GM11168 (cell line): ENCODE data around the gene PDE4B.
"Not testable (repeated sequence)": the region's sequence is repeated elsewhere in the genome, so short reads cannot be mapped to it uniquely, and the experiment has no call there.

ENCODE experiments used
- in situ Hi-C: fragments of 300-500 bp; cut with MboI; formaldehyde crosslinking; loops from one replicate; pipeline ENCODE4 v1.12.0; 2022; ENCODE audit warnings: low sequenced_read_pairs; ENCODE audit not compliant: unreplicated experiment

Gene PDE4B

DNA sequence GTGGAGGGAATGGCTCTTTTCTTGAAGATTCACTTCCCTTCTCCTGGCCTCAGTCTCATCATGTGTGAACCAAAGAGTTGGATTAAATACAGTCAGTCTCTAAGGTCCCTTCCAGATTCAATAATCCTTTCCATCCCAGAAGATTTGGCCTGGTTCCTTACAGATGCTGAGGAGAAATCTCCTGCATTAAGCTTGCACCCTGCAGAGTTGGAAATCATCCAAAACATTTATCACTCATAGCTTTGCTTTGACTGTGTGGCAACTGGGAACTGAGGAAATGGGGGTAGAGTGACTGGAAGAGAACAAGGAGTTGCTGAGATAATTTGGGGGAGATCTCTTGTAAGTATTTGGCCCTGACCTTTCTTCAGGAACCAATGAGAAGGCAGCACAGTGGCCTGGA lies 520.7 kb downstream of the PDE4B start:
- in situ Hi-C loops: no loop called here

DNA sequence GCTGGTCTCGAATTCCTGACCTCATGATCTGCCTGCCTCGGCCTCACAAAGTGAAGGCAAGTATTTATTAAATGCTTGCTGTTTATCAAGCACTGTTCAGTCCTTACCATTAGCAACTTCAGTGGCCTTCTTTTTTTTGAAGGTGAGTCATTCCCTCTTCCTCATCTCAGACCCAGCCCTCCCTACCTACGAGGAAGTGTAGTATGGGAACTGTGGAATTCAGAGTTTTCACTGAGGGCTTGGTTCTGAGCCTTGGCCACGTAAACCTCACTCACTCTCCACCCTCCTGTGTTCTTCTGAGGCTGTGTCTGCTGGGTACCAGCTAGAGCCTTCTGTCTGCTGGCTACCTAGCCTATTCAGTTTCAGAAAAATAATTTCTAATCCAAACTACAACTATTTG lies 523.0 kb downstream of the PDE4B start:
- in situ Hi-C loops: no loop called here

DNA sequence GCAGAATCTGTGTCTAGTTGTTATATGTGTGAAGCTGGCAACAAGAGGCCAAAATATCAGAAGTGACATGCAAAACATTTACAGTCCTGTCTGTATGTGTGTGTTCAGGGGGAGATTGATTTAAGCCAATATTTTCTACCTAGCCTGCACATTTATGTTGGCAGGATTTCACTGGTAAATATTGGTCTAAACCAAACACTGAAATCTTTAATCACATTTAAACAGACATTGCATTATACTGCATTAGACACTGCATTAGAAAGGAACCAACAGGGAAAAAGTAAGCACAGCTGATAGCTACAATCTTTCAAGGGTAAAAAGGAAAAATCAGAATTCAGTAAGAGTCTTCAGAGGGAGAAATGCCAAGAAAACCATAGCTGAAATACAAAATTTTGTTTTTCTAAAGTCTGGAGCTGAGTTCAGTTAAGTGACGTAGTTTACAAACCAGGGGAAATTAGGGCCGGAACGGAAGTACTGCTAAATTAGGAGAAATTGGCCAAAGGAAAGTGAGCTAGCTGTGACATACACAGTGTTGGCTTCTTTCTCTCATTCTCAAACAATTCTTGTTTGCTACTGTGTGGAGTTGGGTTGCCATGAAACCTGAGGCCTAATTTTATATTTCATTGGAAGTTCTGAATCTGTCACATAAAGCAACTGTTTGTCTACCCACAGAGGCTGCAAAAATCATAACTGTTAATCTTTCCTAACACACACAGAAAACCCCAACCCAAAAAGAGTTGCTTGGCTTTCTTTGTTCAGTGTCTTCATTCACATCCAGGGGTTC lies 524.0 kb downstream of the PDE4B start:
- in situ Hi-C loops: no loop called here

DNA sequence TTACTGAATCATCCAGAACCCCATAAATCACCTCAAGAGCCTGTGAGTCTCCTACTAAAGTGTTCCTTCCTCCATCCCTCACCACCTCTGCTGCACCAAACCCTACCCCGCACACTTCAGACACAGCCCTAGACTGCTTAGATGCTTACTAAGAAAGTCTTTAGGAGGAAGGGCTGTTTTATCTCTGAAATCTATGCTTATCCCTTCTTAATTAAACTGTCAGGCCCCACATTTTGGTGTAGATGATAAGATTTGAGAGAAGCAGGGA lies 524.5 kb downstream of the PDE4B start:
- in situ Hi-C loops: no loop called here

DNA sequence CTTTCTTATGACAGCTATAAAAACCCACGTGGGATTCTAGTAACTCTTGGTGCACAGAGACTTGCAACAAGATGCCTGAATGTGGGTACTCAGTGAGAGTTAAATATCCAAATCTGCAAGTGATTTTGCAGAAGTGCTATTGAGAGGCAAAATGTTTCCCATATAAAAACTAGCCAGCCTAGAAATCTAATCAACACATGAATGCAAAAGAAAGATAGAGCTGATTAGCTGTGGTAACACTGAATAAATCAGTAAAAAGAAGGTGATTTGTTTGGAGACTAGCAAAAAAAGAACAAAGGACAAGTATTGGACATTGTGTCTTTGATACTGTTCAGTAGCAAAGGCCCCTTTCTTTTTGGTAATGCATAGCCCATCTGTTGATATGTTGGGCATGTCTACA lies 527.5 kb downstream of the PDE4B start:
- in situ Hi-C loops: no loop called here

DNA sequence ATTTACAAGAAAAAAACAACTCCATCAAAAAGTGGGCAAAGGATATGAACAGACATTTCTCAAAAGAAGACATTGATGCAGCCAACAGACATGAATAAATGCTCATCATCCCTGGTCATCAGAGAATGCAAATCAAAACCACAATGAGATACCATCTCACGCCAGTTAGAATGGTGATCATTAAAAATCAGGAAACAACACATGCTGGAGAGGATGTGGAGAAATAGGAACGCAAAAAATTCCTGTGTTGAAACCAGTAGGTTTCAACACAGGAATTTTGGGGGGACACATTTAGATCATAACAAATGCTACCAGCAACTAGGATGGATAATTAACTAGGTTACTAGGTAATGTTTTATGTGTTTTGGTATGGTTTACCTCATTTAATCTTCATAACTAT lies 529.8 kb downstream of the PDE4B start:
- in situ Hi-C loops: not testable (repeated sequence)

DNA sequence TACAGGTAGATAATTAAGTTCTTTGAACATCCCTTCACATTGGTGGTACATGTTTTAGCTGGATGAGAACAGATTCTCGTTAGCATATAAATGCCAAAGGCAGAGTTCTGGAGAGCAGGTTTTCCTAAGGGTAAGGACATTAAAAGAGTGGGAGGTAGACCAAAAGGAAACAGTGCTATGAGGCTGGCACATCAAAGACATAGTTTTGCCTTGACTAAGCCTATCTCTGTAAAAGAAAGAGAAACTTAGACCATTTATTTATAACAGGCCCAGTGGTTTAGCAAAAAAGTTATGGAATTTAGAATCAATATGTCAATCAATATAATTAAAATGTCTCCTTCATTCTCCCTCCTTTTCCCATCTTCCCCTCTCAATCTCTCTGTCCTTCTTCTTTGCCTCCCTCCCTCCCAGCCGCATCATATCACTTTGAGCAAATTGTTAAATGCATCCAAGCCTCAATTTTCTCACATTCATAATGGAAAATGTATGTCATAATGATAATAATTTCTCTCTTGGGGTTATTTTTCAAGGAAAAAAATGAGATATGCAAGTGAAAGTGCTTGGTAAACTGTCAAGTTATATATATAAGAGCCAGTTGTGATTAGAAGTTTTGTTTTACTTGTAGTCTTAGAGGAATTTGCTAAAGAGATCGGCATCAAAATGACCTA lies 531.4 kb downstream of the PDE4B start:
- in situ Hi-C loops: no loop called here

DNA sequence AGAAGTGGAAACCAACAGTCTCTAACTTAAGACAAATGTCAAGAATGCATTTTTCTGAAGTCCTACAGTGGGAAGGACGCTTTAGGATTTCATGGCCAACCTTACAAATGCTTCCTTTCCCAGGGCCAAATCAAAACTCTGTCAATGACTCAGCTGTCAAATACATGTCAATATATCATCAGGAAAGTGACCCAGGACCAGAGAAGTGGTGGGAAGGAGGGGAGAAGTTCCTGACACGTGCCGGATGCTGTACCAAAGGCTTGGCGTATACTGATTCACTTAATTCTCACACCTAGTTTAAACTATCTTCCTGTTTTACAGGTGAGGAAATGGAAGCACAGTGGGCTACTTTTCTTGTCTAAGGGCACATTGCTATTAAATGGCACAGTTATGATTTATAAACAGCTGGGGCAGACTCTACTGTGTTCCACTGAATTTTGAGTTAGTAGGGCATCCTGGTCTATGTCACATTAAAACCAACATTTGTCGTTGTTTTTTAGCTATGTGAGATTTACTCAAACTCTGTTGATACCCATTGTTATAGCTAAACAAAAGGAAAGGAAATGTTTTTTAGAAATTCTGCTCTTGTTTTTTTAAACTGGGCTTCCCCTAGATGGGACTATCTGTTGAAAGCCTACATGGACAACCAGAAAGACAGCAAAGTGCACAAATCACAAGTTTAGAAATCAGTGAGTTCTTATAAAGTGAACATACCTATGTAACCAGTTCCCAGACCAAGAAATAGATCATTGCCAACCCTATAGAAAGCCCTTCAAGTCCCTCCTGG lies 533.1 kb downstream of the PDE4B start:
- in situ Hi-C loops: loop anchor here (25.0 kb wide), 1 partner anchor 112 kb away; no protein-coding TSS in a partner anchor

DNA sequence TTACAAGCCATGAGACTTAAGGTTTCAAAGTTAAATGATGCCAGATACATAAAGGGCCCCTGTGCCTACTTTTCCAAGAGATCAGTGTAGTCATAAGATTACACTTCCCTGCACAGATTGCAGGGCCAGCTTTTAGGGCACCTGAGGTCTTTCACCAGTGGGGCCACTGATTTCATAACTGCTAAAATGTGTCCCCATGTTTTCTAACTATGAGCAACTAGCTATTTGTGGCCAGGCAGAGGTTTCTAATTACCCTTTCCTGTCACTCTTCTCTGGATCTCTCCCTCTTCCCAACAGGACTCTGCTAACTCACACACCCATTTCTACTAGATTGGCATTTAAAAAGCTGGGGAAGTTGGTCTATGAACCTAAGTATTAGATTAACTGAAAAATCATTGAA lies 534.2 kb downstream of the PDE4B start:
- in situ Hi-C loops: loop anchor here (25.0 kb wide), 1 partner anchor 110 kb away; no protein-coding TSS in a partner anchor

DNA sequence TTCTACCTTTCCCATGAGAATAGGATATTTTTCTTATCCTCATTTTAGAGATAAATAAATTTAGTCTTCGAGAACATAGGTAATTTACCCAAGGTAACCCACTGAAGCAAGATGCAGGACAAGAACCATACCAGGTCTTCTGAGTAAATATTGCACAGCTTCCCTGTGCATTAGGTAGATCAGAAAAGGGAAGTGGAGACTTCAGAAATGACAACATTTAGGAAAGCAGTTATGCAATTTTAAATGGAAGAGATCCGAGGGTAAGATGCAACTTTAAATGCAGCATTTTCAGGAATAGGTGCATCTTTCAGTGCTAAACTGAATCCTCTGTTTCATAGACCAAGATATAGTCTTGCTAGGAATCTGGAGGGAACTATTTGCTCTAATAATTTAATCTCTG lies 534.9 kb downstream of the PDE4B start:
- in situ Hi-C loops: loop anchor here (25.0 kb wide), 1 partner anchor 110 kb away; no protein-coding TSS in a partner anchor

DNA sequence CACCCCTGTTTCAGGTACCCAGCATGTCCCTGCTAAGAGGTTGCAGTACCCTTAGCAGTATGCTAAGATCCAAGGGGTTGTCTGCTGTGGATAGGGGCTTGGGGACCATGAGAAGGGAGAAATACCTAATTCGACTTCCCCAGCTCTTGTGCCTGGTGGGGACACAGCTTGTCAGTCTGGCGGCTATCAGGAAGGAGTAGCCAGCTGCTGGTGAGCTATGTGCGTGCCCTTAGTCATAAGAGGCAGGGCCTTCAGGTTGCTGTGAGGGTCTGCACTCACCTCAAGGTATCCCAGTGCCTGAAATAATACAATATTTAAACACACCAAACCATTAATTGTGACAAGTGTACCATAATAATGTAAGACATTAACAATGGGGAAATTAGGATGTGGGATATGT lies 536.2 kb downstream of the PDE4B start:
- in situ Hi-C loops: loop anchor here (25.0 kb wide), 1 partner anchor 108 kb away; no protein-coding TSS in a partner anchor

DNA sequence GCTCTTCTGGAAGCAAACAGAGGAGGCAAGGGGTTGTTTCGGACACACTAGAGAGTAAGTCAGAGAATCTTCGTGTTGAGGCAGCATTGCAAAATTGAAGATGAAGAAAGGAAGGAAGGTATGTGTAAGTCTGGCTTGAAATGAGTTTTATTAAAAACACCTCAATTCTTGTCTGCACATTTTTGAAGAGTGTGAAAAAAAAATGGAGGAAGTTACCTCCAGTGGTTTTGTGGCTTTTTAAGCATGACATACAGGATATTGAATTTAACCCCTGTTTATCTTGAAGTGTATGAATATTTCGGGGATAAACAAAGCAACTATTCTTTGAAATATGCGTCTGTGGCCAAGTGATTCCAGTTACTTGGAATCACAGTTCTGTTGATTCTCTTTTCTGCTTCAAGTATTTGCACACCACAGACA lies 538.0 kb downstream of the PDE4B start:
- in situ Hi-C loops: loop anchor here (10.0 to 25.0 kb wide), 2 partner anchors 46 to 107 kb away; no protein-coding TSS in a partner anchor

DNA sequence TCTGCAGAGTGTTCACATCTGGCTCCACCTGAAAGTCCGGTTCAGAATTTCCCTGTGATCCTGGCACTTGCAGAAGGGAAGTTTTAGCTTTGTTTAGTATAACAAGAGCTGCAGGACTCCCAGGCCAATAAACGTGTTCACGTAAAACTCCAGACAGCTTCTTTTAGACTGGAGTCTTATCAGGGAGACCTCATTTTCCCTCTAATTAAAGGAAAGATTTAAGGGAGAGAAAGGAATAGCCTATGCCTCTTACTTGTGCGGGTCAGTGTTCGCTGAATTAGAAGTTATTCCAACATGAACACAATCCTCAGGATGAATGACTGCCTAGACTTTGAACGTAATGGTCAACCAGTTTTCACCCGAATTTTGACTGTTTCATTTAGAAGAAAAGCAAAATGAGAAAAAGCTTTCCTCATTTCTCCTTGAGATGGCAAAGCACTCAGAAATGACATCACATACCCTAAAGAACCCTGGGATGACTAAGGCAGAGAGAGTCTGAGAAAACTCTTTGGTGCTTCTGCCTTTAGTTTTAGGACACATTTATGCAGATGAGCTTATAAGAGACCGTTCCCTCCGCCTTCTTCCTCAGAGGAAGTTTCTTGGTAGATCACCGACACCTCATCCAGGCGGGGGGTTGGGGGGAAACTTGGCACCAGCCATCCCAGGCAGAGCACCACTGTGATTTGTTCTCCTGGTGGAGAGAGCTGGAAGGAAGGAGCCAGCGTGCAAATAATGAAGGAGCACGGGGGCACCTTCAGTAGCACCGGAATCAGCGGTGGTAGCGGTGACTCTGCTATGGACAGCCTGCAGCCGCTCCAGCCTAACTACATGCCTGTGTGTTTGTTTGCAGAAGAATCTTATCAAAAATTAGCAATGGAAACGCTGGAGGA lies 539.2 kb downstream of the PDE4B start:
- in situ Hi-C loops: loop anchor here (10.0 to 25.0 kb wide), 2 partner anchors 47 to 105 kb away; no protein-coding TSS in a partner anchor

DNA sequence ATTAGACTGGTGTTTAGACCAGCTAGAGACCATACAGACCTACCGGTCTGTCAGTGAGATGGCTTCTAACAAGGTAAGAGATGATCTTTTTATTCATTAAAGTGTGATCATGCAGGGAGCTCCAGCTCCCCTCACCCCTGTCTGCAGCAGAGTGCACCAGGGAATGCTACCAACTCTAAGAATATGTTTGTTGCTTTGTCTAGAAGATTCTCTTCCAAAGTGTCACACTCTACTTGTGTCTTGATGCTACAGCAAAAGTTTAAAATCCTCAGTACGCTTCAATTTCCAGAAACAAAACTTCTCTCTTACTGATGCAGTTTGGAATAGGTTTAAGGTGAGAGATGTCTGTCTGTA lies 539.8 kb downstream of the PDE4B start:
- in situ Hi-C loops: loop anchor here (10.0 to 25.0 kb wide), 2 partner anchors 48 to 105 kb away; no protein-coding TSS in a partner anchor

DNA sequence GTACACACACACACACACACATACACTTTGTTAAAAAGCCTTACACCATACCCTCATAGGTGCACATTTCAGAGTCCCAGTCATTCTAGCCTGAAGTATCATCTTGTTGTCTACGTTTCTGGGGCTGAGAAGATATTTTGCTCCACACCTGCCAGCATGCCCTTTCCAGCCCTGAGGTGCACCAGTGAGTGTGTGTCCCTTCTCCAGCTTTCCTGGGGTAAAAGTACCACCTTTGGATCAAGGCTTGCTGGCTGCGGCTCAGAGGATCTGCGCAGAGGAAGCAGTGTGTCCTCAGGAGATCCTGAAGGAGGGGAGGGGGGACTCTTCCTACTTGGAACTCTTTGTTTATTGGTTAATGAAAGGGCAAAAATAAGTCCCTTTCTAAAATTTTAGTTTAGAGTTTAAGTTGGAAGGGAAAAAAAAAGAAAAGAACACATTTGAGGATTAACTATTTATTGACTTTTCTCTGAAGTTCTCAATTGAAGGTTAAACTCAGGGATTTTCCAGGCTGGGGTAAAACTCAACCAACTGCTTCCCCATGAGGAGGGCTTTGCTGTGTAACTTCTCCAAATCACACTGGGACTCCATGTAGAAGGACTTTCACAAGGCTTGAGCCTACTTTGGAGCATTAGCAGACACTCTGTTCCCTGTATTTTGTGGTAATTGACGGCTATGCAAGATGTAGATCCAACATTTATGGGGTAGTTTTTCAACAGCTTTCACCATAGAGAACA lies 540.9 kb downstream of the PDE4B start:
- in situ Hi-C loops: loop anchor here (10.0 to 25.0 kb wide), 2 partner anchors 49 to 104 kb away; no protein-coding TSS in a partner anchor

DNA sequence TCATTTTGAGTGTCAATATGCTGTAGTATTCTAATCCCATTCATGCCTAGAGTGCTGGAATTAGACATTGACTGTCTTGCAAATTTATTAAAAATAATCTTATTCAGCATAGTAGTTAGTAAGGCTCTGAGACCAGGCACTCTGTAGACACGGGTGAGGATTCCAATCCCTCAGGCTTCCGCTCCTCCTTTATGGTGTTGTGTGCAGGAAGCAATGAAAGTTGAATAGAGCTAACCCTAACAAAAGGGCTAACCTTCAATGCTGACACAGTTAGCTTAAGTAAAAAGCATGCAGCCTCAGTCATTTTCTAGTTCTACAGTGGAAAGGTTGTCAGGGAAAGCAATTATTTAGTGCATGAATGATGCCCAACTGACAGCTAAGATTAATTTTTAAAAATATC lies 541.6 kb downstream of the PDE4B start:
- in situ Hi-C loops: loop anchor here (10.0 to 25.0 kb wide), 2 partner anchors 50 to 103 kb away; no protein-coding TSS in a partner anchor

DNA sequence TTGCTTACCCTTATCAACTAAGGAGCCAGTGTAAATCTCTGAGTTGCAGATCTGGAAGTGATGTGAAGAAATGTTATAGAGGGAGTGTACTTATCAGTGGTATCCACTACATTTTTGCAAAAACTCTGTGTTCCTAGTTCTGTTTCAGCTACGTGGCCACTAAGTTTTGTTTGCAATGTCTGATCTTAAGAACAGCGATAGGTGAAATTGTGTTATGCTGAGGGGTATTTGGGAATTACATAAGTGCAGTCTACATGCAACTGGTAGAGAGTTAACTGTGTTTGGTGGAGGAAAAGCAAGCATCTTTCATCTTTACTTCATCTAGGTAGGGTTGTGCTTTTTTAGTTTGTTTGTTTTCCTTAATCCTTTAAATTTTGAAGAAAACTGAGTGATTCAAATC lies 542.4 kb downstream of the PDE4B start:
- in situ Hi-C loops: loop anchor here (10.0 to 25.0 kb wide), 2 partner anchors 50 to 102 kb away; no protein-coding TSS in a partner anchor

DNA sequence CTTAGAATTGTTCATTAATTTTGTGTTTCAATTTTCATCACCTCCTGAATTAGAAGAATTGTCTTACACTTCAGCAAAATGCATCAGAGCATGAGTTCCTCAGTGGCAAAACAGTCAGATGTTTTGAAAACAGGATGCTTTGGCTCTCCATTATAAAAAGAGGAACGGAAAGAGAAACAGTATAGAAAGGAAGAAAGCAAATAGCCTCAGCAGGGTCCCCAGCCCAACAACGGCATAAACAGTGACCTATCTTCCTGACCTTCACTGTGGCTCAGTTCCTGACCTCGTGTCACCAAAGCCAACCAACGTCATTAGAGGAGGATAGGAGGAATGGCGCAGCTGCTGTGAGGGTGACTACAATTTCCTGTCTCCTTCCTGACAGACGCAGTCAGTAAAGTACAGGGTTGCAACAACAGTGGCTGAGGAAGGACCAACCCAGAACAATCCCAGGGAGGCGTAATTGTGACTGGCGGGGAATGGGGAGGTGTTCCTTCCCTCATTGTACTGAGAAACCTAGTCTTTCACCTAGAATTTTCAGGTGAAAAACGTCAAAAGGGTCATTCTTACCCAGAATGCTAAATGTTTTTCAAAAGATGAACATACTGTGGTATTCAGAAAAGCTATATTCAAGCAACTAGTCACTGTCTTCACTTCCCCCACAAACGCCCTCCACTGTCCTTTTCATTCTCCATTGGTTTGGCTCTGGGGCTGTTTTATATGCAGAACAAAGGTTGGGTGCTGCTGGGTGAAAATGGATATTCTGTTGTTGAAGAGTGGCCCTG lies 543.4 kb downstream of the PDE4B start:
- in situ Hi-C loops: loop anchor here (10.0 to 25.0 kb wide), 2 partner anchors 51 to 101 kb away; no protein-coding TSS in a partner anchor
